Caco-2 (cell line): Measurements from ENCODE around the gene TJP3. TPM values are rescaled to one million over a fixed set of nuclear protein-coding genes. Genes with fewer than 3 reads are reported as not detected.
"Not testable (repeated sequence)": the region's sequence is repeated elsewhere in the genome, so short reads cannot be mapped to it uniquely, and the experiment has no call there.

Experiments
- BruUV-seq: library from RNA; stranded (reverse); fragments of 400-500 nt; replicated peaks from 2 replicates; lab custom pipeline; 2021; lab: Mats Ljungman, UMichigan
- CTCF ChIA-PET: fragments of 300-600 bp; sonication (Branson Sonifier 250); formaldehyde crosslinking; loops from one replicate; lab custom pipeline; 2022; ENCODE audit warnings: antibody characterized with exemption; lab: Charles Lee
- POLR2A ChIA-PET: fragments of 300-600 bp; sonication (Branson Sonifier 250); formaldehyde crosslinking; loops from one replicate; lab custom pipeline; 2022; ENCODE audit warnings: antibody characterized with exemption; lab: Charles Lee
- DNase-seq, 2 experiments: peaks; one replicate each; pipeline versions ENCODE4 v3.0.0 to v3.0.0-alpha.2; 2020 to 2022
- H3K27me3 ChIP-seq: replicated peaks from 2 replicates; pipeline ENCODE4 v1.6.0; 2011; ENCODE audit warnings: low read length; ENCODE audit not compliant: control insufficient read depth, insufficient read depth
- H3K36me3 ChIP-seq: 2 replicates; pipeline ENCODE4 v1.5.1; 2011; ENCODE audit warnings: low read length; ENCODE audit not compliant: control insufficient read depth, insufficient read depth
- H3K4me1 ChIP-seq: fragments of 250-450 bp; sonication (Bioruptor Pico); 2 replicates; pipeline ENCODE4 v1.5.1; 2020; ENCODE audit warnings: mild to moderate bottlenecking
- H3K4me3 ChIP-seq: 2 replicates; pipeline ENCODE4 v1.5.1; 2011; ENCODE audit warnings: low read depth, mild to moderate bottlenecking, control low read depth, low read length
- H3K9me3 ChIP-seq: fragments of 250-450 bp; sonication (Bioruptor Pico); 2 replicates; pipeline ENCODE4 v1.5.1; 2020; ENCODE audit warnings: mild to moderate bottlenecking, moderate library complexity
- H3K27ac Mint-ChIP-seq: one replicate; pipeline ENCODE4 v1.8.0; 2022; ENCODE audit warnings: mixed read lengths; ENCODE audit not compliant: unreplicated experiment
- H3K27me3 Mint-ChIP-seq: one replicate; pipeline ENCODE4 v1.8.0; 2022; ENCODE audit warnings: mixed read lengths; ENCODE audit not compliant: insufficient read depth, unreplicated experiment
- H3K36me3 Mint-ChIP-seq: one replicate; pipeline ENCODE4 v1.8.0; 2022; ENCODE audit warnings: mild to moderate bottlenecking, mixed read lengths; ENCODE audit not compliant: insufficient read depth, unreplicated experiment
- H3K4me1 Mint-ChIP-seq: one replicate; pipeline ENCODE4 v1.8.0; 2022; ENCODE audit warnings: low read depth, mixed read lengths; ENCODE audit not compliant: unreplicated experiment
- H3K4me3 Mint-ChIP-seq: one replicate; pipeline ENCODE4 v1.8.0; 2022; ENCODE audit warnings: mild to moderate bottlenecking, moderate library complexity, mixed read lengths; ENCODE audit not compliant: unreplicated experiment
- H3K9me3 Mint-ChIP-seq: one replicate; pipeline ENCODE4 v1.8.0; 2022; ENCODE audit warnings: mixed read lengths; ENCODE audit not compliant: unreplicated experiment
- CTCF ChIP-seq, 2 experiments: fragments of 200-600 bp in 1 of 2; IDR thresholded peaks; 1 replicate in 1 of 2; 2 replicates in 1 of 2; pipeline versions ENCODE4 v1.5.1 to v1.8.0; 2011 to 2022; ENCODE audit warnings: antibody characterized with exemption in 1 of 2, control low read depth in 1 of 2, inconsistent platforms in 1 of 2, low read depth in 1 of 2, low read length in 1 of 2, mild to moderate bottlenecking in 1 of 2, moderate library complexity in 1 of 2; ENCODE audit not compliant: insufficient read depth in 1 of 2, severe bottlenecking in 1 of 2, unreplicated experiment in 1 of 2
- intact Hi-C: fragments of 100-400 bp; cut with micrococcal nuclease; formaldehyde crosslinking; loops from one replicate; pipeline ENCODE4 v1.10.0; 2022; ENCODE audit not compliant: unreplicated experiment
- total RNA-seq: library from RNA; stranded (reverse); gene quantifications from 2 replicates; pipeline ENCODE4 v1.2.3, GENCODE V29; 2022

Gene TJP3
- total RNA-seq, 1 experiment from 2014 or later, result 83.6 TPM

GRCh38 chr19:3762130-3762473 lies 53.9 kb downstream of the TJP3 start:
- TF ChIP-seq CTCF (IDR thresholded peaks at IDR 0.05; ENCODE audit: insufficient read depth in 1 of 2, low read depth in 1 of 2, low read length in 1 of 2, severe bottlenecking in 1 of 2, unreplicated experiment in 1 of 2), result no peak
- Histone ChIP-seq H3K9me3 (no peaks in the 10 kb centered on the region), H3K27me3 (no peaks in the 10 kb centered on the region), H3K4me3 (no peak overlapping the region; the same call in 1 of the 2 replicates), H3K4me1 (peaks cover 4% of the 10 kb centered on the region), H3K36me3 (peaks cover 5% of the 10 kb centered on the region)
- Mint-ChIP-seq H3K9me3 (no peaks in the 10 kb centered on the region), H3K27ac (peak overlapping the region; percentile 99), H3K4me1 (peaks cover 8% of the 10 kb centered on the region), H3K4me3 (peak overlapping the region; percentile 96), H3K27me3 (no peaks in the 10 kb centered on the region), H3K36me3 (peaks cover 30% of the 10 kb centered on the region)
- CTCF ChIA-PET, result interaction anchor here (0.6 to 1.5 kb wide), 4 partner anchors 8 to 457 kb away, joined by 3 to 5 read pairs (median 3); no protein-coding TSS in a partner anchor
- intact Hi-C loops, result loop anchor here (2.0 kb wide), 1 partner anchor 41 kb away; no protein-coding TSS in a partner anchor
- no peak for DNase-seq
- POLR2A ChIA-PET, result interaction anchor here (0.5 to 2.6 kb wide), 4 partner anchors 19 to 207 kb away, joined by 3 to 23 read pairs (median 12); no protein-coding TSS in a partner anchor
- no TSS peak for BruUV-seq

GRCh38 chr19:3762501-3763459 lies 54.6 kb downstream of the TJP3 start, which contains the start of gene MRPL54:
TSS of gene MRPL54 (plus strand) at chr19:3762682. CDS start at chr19:3762701, 19 bp downstream.
- TSS peak; percentile 97 for BruUV-seq
- Histone ChIP-seq H3K4me1 (peaks cover 4% of the 10 kb centered on the region), H3K36me3 (peaks cover 5% of the 10 kb centered on the region), H3K4me3 (peak within 1 kb of the TSS; percentile 68), H3K9me3 (no peaks in the 10 kb centered on the region), H3K27me3 (no peaks in the 10 kb centered on the region)
- Mint-ChIP-seq H3K9me3 (no peaks in the 10 kb centered on the region), H3K4me3 (peak within 1 kb of the TSS; percentile 96), H3K27ac (peak within 1 kb of the TSS; percentile 99), H3K27me3 (no peaks in the 10 kb centered on the region), H3K36me3 (peaks cover 30% of the 10 kb centered on the region), H3K4me1 (peaks cover 8% of the 10 kb centered on the region)
- intact Hi-C loops, result loop anchor here (2.0 kb wide), 1 partner anchor 42 kb away; no protein-coding TSS in a partner anchor
- ChIA-PET CTCF (interaction anchor here (0.6 to 1.5 kb wide), 11 partner anchors 9 to 458 kb away, joined by 3 to 5 read pairs (median 4); no protein-coding TSS in a partner anchor), POLR2A (interaction anchor here (0.6 to 2.6 kb wide), 13 partner anchors 18 to 303 kb away, joined by 3 to 23 read pairs (median 4); partner anchors contain the start of genes EEF2, PIP5K1C and TJP3)
- no peak for TF ChIP-seq CTCF (IDR thresholded peaks at IDR 0.05; ENCODE audit: insufficient read depth in 1 of 2, low read depth in 1 of 2, low read length in 1 of 2, severe bottlenecking in 1 of 2, unreplicated experiment in 1 of 2)
- DNase-seq, result peak; percentile 98

- no TSS peak for BruUV-seq
- Mint-ChIP-seq H3K4me1 (peaks cover 8% of the 10 kb centered on the region), H3K27me3 (no peaks in the 10 kb centered on the region), H3K27ac (no peak overlapping the region), H3K9me3 (no peaks in the 10 kb centered on the region), H3K36me3 (peaks cover 23% of the 10 kb centered on the region), H3K4me3 (no peak overlapping the region)
- Histone ChIP-seq H3K4me3 (no peak overlapping the region), H3K9me3 (no peaks in the 10 kb centered on the region), H3K4me1 (peaks cover 4% of the 10 kb centered on the region; the same call in 1 of the 2 replicates), H3K36me3 (peaks cover 2% of the 10 kb centered on the region), H3K27me3 (no peaks in the 10 kb centered on the region)
- TF ChIP-seq CTCF (IDR thresholded peaks at IDR 0.05; ENCODE audit: insufficient read depth in 1 of 2, low read depth in 1 of 2, low read length in 1 of 2, severe bottlenecking in 1 of 2, unreplicated experiment in 1 of 2), result no peak
- intact Hi-C loops, result no loop called here
- ChIA-PET POLR2A (no interaction called here), CTCF (no interaction called here)
- DNase-seq, result no peak
These were observed 56.9 kb downstream of the TJP3 start for GRCh38 chr19:3765121-3765520.

GRCh38 chr19:3765757-3766156 lies 57.6 kb downstream of the TJP3 start:
- H3K9me3 ChIP-seq, DNase-seq, H3K4me3 Mint-ChIP-seq, H3K27ac Mint-ChIP-seq, H3K4me3 ChIP-seq, H3K9me3 Mint-ChIP-seq, H3K4me1 Mint-ChIP-seq, BruUV-seq, H3K27me3 ChIP-seq, H3K27me3 Mint-ChIP-seq, POLR2A ChIA-PET, H3K4me1 ChIP-seq, H3K36me3 ChIP-seq, intact Hi-C loops: not testable (repeated sequence)
- CTCF ChIA-PET, result interaction anchor here (0.7 kb wide), 1 partner anchor 17 kb away, joined by 3 read pairs; no protein-coding TSS in a partner anchor
- peaks cover 23% of the 10 kb centered on the region for H3K36me3 Mint-ChIP-seq
